Daoy (cell line): Measurements from ENCODE around the gene KRTAP10-2. TPM values are rescaled to one million over a fixed set of nuclear protein-coding genes. Genes with fewer than 3 reads are reported as not detected.
A peak's percentile ranks its signal among the peaks of the same experiment; 100 is the strongest.
"Not testable (repeated sequence)": the region's sequence is repeated elsewhere in the genome, so short reads cannot be mapped to it uniquely, and the experiment has no call there.

ENCODE experiments used
- DNase-seq: peaks from one replicate; pipeline ENCODE4 v3.0.0-alpha.2; 2015; ENCODE audit warnings: low read depth
- total RNA-seq: library from RNA; depleted of rRNA; stranded (reverse); fragments of >200 nt; shearing (Covaris generic); gene quantifications from 2 replicates; pipeline ENCODE4 v1.2.3, GENCODE V29; 2014

KRTAP10-2 gene
- total RNA-seq, 1 experiment from 2014 or later = not detected

DNA sequence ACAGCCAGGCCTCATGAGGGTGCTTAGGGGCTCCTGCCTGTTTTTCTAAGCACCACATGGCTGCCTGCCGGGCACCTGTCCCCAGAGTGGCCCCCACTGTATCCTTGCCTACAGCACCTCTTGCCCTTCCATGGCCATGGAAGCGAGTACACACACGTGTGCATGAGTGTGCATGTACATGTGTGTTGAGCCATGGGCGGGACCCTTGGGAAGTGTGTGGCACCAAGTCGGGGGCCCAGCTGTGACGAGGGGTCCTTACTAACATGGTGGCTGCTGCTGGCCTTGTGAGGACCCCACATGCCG lies 37.1 kb downstream of the KRTAP10-2 start:
- no peak for DNase-seq

DNA sequence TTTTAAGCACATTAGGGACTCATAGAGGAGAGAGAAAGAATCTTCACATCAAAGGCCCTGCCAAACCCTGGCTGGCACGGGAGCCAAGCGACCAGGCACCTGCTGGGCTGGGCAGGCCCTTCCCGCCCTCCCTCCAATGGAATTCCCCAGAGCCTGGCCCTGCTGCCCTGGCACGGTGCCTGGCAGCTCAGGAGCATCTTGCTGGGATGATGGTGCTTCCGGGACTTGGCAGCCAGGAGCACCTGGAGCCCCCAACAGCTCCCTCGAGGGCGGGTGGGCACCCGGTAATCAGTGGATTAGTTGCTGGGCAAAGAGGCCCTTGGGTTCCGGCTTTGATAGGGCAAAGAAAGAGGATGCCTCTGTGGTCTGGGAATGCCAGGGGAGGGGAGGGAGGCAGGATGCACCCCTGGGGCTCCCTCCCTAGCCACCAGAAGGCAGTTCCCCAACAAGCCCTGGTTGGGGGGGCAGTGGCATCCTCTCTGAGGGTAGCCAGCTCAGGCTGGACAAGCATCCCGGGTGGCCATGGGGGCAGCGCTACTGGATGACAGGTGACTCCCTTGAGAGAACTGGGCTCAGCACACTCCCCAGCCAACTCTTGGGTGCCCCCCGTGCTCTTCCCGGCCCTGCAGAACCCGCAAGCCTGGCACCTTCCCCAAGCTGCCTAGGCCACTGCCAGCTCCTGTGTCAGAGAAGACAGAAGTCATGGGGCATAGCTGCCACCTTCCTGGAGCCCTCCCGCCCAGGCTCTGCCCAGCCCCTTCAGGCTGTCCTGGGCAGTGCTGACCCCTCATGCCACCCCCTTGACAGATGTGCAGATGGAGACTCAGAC lies 37.7 kb downstream of the KRTAP10-2 start:
- DNase-seq = peak; percentile 34

DNA sequence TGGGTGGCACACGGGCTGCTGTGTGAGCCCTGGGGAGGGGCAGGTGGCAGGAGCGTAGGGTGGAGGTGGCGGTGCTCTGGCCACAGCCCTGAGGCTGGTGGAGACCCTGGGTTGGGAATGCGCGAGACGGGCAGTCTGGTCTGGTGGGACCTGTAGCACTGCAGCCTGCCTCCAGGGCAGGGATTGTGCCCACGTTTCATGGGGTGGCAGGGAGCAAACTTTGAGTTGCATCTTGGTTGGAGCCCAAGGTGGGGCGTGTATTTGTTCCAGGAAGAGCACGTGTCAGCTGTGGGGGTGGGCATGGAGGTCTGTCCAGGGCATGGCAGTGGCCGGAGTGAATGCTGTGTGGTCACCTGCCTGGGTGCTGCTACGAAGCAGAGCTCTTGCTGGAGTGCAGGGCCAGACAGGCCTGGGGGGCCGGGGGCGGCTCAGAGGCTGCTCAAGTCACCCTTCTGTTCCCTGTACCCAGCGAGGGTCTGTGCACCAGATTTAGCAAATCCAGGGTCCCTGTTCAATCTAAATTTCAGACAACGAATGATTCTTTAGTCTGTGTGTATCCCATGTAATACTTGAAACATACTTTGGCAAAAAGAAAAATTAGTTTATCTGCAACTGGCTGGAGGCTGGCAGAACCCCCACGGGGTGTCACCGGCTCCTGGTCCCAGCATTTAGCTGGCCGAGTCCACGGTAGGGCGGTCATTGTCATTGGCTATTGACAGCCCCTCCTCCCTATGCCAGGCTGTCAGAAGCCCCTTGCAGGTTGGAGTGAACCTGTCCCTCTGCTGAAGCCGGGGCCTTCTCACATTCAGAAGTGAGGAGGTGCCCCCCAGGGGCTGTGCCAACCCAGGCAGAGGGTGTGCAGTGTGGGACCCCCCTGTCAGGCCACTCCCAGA lies 38.6 kb downstream of the KRTAP10-2 start:
- DNase-seq = no peak

DNA sequence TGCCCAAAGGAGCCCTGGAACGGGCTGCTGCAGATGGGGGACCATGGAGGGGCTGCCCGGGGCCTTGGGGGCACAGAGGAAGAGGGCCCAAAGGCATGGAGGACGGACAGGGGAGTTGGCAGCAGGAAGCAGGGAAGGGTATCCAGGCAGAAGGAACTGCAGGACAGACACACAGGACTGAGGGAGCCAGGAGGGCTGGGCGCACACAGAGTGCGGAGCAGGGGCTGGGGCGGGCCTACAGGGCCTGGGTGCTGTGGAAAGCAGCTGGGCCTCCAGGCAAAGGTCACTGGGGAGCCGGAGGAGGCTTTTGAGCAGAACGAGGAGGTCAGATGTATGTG lies 39.4 kb downstream of the KRTAP10-2 start:
- no peak for DNase-seq

DNA sequence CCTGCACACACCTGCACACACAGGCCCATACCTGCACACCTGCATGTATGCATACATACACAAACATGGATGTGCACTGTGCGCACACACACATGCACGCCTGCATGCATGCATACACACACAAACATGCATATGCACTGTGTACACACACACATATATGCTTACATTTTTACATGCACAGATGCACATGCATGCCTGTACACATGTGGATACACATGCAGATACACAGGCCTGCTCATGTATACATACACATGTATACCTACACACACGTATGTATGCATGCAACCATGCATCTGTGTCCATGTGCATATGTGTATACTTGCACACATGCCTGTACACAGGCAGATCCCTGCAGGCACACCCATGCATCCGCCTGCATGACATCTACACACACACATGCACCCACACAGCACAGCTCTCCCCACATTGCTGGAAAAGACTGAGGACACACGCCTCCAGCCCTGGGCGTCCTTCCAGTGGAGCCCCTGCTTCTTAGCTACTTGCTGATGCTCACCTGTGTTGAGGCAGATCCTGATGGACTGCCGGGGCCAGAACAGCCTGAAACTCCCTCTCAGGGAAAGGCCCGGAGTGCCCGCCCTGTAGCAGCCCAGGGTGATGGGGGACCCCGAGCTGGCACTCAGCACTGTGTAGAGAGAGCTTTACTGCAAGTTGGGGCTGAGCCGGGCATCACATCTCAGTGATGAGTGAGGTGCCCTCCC lies 39.9 kb downstream of the KRTAP10-2 start:
- DNase-seq = no peak

DNA sequence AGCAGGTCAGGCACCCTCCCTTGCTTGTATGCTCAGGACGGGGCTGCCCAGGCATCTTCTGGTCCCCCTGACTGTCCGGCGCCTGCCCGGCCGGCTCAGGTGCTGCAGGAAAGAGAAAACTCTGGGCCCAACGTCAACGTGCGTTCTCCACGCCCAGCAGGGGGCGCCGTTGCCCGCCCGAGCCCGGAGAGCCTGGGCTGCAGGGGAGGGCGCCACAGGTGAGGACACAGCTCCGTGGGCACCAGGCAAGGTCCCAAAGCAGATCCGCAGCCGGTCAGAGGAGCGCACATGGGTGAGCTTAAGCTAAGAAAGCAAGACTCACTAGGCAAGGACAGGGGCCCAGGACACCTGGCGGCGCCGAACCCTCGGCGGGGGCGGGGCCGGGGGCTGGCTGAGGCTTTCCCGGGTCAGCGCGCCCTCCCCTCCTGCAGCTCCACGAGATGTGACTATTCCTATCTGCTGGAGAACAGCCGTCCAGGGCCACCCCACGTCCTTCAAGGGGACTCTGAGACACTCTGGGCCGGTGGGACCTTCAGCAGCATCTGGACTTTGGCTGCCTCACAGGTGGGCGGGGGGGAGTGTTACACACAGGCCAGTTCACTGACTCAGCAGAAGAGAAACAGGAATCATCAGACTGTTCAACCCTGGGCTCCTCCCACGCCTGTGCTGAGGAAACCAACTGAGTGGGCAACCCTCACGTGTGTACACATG lies 40.6 kb downstream of the KRTAP10-2 start:
- DNase-seq = peak; percentile 79

DNA sequence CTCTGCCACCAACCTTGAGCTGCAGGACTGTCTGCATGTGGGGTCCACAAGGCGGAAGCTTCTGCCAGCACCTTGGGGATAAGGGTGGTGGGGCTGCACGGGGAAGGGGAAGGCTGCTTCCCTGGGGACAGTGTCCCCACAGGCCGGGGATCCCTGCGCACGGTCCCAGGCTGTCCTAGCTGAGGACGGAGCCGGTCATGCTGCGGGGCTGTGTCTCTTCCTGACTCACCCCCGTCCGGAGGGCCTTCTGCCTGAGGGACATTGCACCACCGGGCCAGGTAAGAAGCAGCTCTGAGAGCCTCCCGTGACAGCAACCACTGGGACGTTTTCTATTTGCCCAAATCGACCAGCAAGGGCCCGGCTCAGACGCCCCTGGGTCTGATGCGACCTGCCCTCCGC lies 41.2 kb downstream of the KRTAP10-2 start:
- DNase-seq = no peak

DNA sequence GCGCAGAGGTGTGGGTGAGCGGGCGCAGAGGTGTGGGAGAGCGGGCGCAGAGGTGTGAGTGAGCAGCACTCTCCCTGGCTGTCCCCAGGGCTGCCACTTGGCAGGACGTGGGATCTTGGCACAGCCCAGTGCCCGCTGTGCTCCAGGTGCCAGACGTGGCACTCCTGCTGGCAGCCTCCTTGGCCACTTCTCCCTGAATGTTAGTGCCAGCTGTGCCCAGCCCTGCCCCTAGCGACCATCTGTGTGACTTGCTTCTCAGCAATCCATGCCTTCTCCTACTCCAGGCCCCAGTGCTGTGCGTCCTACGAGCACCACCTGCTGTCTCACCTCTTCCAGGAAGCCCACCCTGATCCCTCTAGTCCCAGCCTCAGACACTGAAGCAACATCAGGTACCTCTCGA lies 41.8 kb downstream of the KRTAP10-2 start:
- peak; percentile 71 for DNase-seq

DNA sequence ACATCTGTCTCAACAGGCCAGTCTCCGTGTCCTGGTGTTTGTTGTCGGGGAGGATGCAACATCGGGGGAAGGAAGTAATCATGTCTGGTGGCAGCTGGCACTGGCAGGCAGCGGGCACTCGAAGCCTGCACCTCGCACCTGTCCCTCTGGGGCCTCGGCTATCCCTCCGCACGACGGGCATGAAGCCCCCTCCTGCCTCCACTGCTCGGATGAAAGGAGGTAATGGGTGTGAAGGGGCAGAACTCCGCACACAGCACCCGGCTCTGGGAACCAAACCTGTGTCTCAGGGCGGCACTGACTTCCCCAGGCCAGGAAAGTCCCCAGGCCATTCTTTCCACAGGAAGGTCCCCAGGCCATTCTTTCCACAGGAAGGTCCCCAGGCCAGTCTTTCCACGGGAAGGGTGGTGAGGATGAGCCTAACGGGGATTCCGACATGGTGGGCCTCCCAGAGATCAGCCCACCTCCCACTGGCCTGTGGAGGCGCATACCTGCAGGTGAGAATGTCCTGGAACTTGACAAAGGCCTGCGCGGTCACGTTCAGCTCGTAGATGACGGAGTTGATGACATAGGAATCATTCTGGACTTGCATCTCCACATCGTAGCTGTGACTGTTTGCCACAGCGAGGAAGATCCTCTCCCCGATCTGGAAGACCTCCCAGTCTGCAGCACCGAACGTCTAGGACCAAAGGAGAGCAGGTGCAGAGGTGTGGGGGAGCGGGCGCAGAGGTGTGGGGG lies 42.4 kb downstream of the KRTAP10-2 start:
- no peak for DNase-seq

DNA sequence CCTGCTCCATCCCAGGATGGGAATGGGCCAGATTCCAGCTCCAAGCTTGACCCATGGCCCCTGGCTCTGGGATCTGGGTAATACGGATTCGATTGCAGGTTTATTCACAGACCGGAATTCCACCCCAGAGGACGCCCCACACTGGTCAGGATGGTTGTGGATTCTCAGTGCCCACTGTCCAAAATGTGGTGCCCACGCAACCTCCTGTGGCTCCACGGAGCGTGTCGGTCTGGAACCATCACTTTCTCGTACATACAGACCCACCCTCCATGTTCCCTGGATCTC lies 42.9 kb downstream of the KRTAP10-2 start:
- no peak for DNase-seq

DNA sequence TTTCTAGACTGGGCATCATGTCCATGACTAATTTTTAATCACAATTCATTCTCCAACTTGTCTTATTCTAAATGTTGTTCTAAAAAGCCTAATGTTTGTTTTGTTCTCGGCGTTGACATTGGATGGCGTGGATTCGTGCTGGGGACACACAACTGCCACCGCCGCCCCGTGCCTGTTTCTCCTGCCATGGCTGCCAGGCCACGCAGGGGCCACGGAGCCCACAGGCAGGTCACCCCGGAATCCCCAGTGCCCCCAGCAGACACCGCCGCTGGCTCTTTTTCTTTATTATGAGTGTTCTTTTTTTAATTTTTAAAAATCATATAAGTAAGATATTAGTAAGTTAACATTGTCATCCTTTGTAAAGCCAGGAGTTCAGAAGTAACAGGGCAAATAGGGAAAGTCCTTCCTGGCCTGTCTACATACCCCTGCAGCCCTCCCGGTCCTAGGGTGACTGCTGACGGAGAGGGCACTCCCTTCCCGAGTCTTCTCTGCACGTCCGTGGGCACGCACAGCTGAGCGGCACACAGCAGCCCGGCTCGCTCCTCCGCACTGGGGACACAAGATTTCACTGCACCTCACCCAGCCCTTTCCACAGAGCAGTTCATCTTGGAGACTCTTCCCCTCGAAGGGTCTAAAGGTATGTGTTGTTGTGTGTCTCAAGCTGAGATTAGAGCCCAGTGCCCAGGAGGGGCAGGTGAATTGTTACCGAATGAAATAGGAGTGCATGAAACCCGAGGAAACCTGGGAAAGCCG lies 43.5 kb downstream of the KRTAP10-2 start:
- no peak for DNase-seq

DNA sequence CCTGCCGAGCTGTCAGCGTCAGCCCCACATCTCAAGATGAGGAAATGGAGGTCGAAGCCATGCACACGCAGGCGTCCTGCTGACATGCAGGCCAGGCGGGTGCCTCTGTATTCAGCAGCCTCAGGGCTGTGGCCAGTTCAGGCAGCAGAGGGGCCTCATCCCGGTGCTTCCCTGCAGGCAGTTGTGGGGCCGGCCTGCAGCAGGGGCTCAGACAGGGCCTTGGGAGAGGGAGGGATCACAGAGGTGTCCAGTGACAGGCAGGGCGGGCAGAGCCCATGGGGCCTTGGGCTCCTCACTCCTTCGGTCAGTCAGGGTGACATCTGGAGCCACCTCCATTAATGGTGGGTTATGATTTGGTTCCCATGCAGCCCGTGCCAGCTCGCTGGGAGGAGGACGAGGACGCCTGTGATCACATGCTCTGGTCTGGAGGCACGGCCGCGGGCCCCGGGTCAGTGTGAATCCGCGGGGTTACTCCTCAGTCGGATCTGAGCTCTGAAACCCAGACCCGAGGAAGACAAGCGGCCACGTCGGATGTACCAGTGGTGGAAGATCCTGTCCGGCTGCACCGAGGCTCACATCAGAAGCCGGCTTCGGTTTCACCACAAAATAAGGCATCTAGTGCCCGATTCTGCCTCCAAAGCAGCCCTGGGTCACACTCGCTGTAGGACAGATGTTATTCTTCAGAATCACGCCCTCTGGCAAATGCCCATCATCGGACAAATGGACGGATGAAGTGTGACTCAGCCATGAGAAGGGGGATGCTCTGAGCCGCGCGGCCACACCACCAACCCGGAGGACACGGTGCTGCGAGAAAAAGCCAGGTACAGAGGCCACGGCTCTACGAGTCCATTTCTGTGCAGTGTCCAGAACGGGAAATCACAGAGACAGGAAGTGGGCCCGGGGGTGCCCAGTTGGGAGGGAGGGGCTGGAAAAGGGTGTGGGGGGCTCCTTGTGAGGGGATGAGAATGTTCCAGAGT lies 44.7 kb downstream of the KRTAP10-2 start:
- no peak for DNase-seq

DNA sequence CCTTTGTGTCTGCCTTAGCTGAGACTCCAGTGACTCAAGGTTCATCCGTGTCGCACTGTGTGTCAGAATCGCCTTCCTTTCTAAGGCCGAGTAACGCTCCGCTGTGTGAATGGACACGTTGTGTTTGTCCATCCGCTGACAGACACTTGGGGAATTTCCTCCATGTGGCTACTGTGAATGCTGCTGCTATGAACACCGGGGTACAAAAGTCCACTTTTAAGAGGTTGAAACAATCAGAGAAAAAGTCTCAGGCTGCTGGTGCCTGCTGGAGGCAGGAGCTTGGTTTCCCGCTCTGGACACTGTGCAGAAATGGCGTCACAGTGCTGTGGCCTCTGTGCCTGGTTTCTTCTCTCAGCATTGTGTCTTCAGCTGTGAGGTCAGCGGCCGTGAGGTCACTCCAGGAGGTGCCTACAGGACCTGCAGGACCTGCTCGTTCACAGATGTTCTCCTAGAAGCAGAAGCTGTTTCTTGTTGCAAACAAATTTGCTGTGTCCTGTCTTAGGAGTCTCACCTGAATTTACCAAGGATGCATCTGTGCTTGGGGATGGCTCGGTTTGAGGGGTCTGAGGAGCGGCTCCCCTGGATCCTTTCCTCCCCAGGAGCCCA lies 45.5 kb downstream of the KRTAP10-2 start:
- no peak for DNase-seq

DNA sequence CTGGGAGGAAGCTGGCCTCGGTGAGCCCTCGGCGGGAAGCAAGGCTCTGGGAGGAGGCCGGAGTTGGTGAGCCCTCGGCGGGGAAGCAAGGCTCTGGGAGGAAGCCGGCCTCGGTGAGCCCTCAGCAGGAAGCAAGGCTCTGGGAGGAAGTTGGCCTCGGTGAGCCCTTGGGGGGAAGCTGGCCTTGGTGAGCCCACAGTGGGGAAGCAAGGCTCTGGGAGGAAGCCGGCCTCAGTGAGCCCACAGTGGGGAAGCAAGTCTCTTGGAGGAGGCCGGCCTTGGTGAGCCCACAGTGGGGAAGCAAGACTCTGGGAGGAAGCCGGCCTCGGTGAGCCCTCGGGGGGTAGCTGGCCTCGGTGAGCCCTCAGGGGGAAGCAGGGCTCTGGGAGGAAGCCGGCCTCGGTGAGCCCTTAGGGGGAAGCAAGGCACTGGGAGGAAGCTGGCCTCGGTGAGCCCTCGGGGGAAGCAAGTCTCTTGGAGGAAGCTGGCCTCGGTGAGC lies 47.4 kb downstream of the KRTAP10-2 start:
- DNase-seq = no peak

DNA sequence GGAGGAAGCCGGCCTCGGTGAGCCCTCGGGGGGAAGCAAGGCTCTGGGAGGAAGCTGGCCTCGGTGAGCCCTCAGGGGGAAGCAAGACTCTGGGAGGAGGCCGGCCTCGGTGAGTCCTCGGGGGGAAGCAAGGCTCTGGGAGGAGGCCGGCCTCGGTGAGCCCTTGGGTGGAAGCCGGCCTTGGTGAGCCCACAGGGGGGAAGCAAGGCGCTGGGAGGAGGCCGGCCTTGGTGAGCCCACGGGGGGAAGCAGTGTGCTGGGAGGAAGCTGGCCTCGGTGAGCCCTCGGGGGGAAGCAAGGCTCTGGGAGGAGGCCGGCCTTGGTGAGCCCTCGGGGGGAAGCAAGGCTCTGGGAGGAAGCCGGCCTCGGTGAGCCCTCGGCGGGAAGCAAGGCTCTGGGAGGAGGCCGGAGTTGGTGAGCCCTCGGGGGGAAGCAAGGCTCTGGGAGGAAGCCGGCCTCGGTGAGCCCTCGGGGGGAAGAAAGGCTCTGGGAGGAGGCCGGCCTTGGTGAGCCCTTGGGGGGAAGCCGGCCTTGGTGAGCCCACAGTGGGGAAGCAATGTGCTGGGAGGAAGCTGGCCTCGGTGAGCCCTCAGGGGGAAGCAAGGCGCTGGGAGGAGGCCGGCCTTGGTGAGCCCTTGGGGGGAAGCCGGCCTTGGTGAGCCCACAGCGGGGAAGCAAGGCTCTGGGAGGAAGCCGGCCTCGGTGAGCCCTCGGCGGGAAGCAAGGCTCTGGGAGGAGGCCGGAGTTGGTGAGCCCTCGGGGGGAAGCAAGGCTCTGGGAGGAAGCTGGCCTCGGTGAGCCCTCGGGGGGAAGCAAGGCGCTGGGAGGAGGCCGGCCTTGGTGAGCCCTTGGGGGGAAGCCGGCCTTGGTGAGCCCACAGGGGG lies 48.1 kb downstream of the KRTAP10-2 start:
- not testable (repeated sequence) for DNase-seq

DNA sequence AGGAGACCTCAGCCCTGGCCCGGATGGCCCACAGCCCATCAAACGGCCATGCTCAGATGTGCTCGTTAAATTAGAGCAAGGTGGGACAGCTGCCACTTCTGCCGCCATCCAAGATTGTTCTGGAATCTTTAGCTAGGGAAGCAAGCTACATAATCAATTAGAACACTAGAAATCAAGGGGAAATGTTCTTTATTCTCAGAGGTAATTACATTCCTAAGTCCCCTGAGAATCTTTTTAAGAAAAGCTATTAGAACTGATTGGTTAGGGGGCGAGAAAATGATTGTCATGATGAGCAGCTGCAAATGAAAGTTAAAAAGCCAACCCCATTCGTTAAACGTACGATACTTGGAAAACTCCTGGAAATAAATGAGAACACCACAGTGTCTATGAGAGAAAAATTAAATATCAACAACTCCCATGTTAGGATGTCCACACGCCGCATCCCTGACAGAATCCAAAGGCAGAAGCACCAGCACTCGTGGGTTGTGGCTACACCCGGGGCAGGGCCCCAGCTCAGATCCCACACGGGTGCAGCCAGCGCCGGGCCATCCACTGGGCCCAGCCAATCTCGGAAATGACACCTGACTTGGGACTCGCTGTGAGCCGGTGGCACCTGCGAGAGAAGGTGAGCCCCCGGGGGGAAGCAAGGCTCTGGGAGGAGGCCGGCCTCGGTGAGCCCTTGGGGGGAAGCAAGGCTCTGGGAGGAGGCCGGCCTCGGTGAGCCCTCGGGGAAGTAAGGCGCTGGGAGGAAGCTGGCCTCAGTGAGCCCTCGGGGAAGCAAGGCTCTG lies 48.9 kb downstream of the KRTAP10-2 start:
- no peak for DNase-seq
